Nephron (organoid): ENCODE measurements around the gene GPR61.

ENCODE experiments used
- H3K27ac Mint-ChIP-seq, 3 experiments: 2 replicates each; pipeline ENCODE4 v1.8.0; 2020; ENCODE audit warnings: mixed read lengths in 3 of 3, mild to moderate bottlenecking in 2 of 3, moderate library complexity in 1 of 3
- H3K27me3 Mint-ChIP-seq: 2 replicates; pipeline ENCODE4 v1.8.0; 2021; ENCODE audit warnings: low read depth, mild to moderate bottlenecking, moderate library complexity, mixed read lengths
- H3K36me3 Mint-ChIP-seq: 2 replicates; pipeline ENCODE4 v1.8.0; 2020; ENCODE audit warnings: low read depth, mixed read lengths
- H3K4me1 Mint-ChIP-seq: 2 replicates; pipeline ENCODE4 v1.8.0; 2020; ENCODE audit warnings: mixed read lengths
- H3K4me3 Mint-ChIP-seq, 3 experiments: 2 replicates each; pipeline ENCODE4 v1.8.0; 2020; ENCODE audit warnings: mild to moderate bottlenecking in 3 of 3, mixed read lengths in 3 of 3, moderate library complexity in 2 of 3
- H3K9me3 Mint-ChIP-seq: 2 replicates; pipeline ENCODE4 v1.8.0; 2020; ENCODE audit warnings: mixed read lengths
- CTCF ChIP-seq, 3 experiments: fragments of 200-600 bp; sonication (generic); IDR thresholded peaks; one replicate each; pipeline ENCODE4 v1.5.0; 2021; ENCODE audit warnings: antibody characterized with exemption in 3 of 3; ENCODE audit not compliant: unreplicated experiment in 3 of 3

Gene GPR61

GRCh38 chr1:109570414-109570813, 30.7 kb downstream of the GPR61 start:
- Mint-ChIP-seq H3K4me1 (peaks cover 23% of the 10 kb centered on the region), H3K36me3 (peaks cover 7% of the 10 kb centered on the region), H3K27ac (no peak overlapping the region), H3K27me3 (no peaks in the 10 kb centered on the region), H3K9me3 (no peaks in the 10 kb centered on the region), H3K4me3 (no peak overlapping the region)
- no peak for TF ChIP-seq CTCF (IDR thresholded peaks at IDR 0.05; ENCODE audit: unreplicated experiment in 3 of 3)

DNA sequence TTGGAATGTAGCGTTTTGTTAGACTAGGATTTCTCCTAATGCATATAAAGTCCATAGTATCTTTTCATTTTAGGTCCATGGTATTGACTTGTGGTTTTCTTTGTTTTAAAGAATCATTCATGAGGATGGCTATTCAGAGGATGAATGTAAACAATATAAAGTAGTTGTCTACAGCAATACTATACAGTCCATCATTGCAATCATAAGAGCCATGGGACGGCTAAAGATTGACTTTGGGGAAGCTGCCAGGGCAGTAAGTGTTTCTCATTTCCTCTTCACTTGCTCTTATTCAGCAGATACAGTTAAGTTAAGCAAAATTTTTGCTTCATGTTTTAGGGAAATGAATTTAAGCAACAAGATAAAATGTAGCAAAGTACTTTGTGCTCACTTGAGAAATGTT, 34.1 kb downstream of the GPR61 start:
- no peak for TF ChIP-seq CTCF (IDR thresholded peaks at IDR 0.05; ENCODE audit: unreplicated experiment in 3 of 3)
- no peak overlapping the region for H3K4me3 Mint-ChIP-seq
- no peaks in the 10 kb centered on the region for H3K27me3 Mint-ChIP-seq
- peaks cover 14% of the 10 kb centered on the region for H3K4me1 Mint-ChIP-seq
- peaks cover 29% of the 10 kb centered on the region for H3K36me3 Mint-ChIP-seq
- H3K9me3 Mint-ChIP-seq = no peaks in the 10 kb centered on the region
- H3K27ac Mint-ChIP-seq = no peak overlapping the region

- H3K27me3 Mint-ChIP-seq = no peaks in the 10 kb centered on the region
- H3K4me1 Mint-ChIP-seq = peaks cover 13% of the 10 kb centered on the region
- TF ChIP-seq CTCF (IDR thresholded peaks at IDR 0.05; ENCODE audit: unreplicated experiment in 3 of 3) = no peak
- H3K4me3 Mint-ChIP-seq = peak overlapping the region in 1 of 3 experiments; percentile 20
- peaks cover 61% of the 10 kb centered on the region for H3K36me3 Mint-ChIP-seq
- no peaks in the 10 kb centered on the region for H3K9me3 Mint-ChIP-seq
- peak overlapping the region; percentile 93 to 95 (median 94) for H3K27ac Mint-ChIP-seq
Measured at GRCh38 chr1:109578947-109579443, 39.3 kb downstream of the GPR61 start.

DNA sequence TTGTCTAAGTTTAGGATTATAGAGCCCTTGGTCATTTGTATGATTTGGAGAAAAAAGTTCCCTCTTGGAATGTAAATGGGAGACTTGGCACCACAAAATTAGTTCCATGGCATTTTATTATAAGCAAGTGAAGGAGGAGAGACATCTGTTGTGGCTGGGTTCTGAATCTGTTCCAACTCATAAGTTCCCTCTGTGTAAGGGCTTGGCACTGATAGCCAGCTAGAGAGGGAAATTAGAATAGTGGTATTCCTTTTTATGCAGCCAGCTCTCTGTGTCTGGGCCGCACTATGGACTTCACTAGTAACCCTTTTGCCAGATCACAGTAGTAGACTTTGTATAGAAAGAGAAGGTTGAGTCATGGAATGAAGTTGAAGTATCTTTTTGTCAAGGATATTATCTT, 39.8 kb downstream of the GPR61 start:
- peaks cover 13% of the 10 kb centered on the region for H3K4me1 Mint-ChIP-seq
- TF ChIP-seq CTCF (IDR thresholded peaks at IDR 0.05; ENCODE audit: unreplicated experiment in 3 of 3) = no peak
- H3K4me3 Mint-ChIP-seq = no peak overlapping the region

GRCh38 chr1:109582021-109582420, 42.3 kb downstream of the GPR61 start:
- peaks cover 64% of the 10 kb centered on the region for H3K36me3 Mint-ChIP-seq
- no peak overlapping the region for H3K4me3 Mint-ChIP-seq
- H3K27ac Mint-ChIP-seq = no peak overlapping the region
- H3K27me3 Mint-ChIP-seq = no peaks in the 10 kb centered on the region
- peaks cover 13% of the 10 kb centered on the region for H3K4me1 Mint-ChIP-seq
- no peaks in the 10 kb centered on the region for H3K9me3 Mint-ChIP-seq
- no peak for TF ChIP-seq CTCF (IDR thresholded peaks at IDR 0.05; ENCODE audit: unreplicated experiment in 3 of 3)

More for the DNA sequence above, 39.8 kb downstream of the GPR61 start:
- Mint-ChIP-seq H3K27ac (peak overlapping the region; percentile 93 to 95 (median 94)), H3K27me3 (no peaks in the 10 kb centered on the region), H3K36me3 (peaks cover 64% of the 10 kb centered on the region), H3K9me3 (no peaks in the 10 kb centered on the region)

DNA sequence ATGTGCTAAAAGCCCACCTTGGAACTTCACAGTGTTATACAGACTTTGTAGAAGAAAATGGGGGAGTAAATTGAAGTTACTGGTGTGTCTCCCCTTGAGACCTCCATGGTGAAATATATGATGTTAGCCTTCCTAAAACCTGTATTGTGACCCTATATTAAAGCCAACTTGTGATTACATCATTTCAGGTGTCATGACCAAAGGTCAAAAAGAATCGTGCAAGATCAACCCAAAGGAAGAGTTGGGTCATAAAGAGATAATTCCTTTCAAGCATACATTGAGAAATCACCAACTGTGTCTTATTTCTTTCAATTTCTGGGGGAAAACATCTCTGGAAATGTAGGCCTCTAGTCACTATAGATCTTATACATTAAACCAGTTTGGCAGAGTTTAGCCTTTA, 45.1 kb downstream of the GPR61 start:
- Mint-ChIP-seq H3K27me3 (no peaks in the 10 kb centered on the region), H3K4me1 (no peaks in the 10 kb centered on the region), H3K36me3 (peaks cover 74% of the 10 kb centered on the region), H3K9me3 (no peaks in the 10 kb centered on the region), H3K27ac (no peak overlapping the region), H3K4me3 (no peak overlapping the region)
- TF ChIP-seq CTCF (IDR thresholded peaks at IDR 0.05; ENCODE audit: unreplicated experiment in 3 of 3) = no peak
